A673 (cell line): ENCODE results near the gene ALKBH7. TPM values are rescaled to one million over a fixed set of nuclear protein-coding genes. Genes with fewer than 3 reads are reported as not detected.

Source experiments
- BruUV-seq: library from RNA; stranded (reverse); fragments of 400-500 nt; replicated peaks from 2 replicates; lab custom pipeline; 2021; lab: Mats Ljungman, UMichigan
- CTCF ChIA-PET: fragments of 300-600 bp; sonication (Branson Sonifier 250); formaldehyde crosslinking; loops from one replicate; lab custom pipeline; 2022; ENCODE audit warnings: antibody characterized with exemption; lab: Charles Lee
- POLR2A ChIA-PET: fragments of 300-600 bp; sonication (Branson Sonifier 250); formaldehyde crosslinking; loops from one replicate; lab custom pipeline; 2022; ENCODE audit warnings: antibody characterized with exemption; ENCODE audit not compliant: low non-redundant PET; lab: Charles Lee
- DNase-seq: peaks from one replicate; pipeline ENCODE4 v3.0.0-alpha.2; 2015; ENCODE audit warnings: low spot score
- H3K27ac ChIP-seq: fragments of 200-600 bp; sonication (generic); 2 replicates; pipeline ENCODE4 v1.5.1; 2016; ENCODE audit warnings: mixed run types, low read depth, mild to moderate bottlenecking, mixed read lengths, antibody characterized with exemption, low read length; ENCODE audit not compliant: poor library complexity, severe bottlenecking
- H3K27me3 ChIP-seq: fragments of 200-600 bp; sonication (generic); replicated peaks from 2 replicates; pipeline ENCODE4 v1.6.1; 2017; ENCODE audit warnings: mixed run types, low read depth, mild to moderate bottlenecking, mixed read lengths, antibody characterized with exemption, low read length; ENCODE audit not compliant: insufficient read depth, poor library complexity
- H3K36me3 ChIP-seq: fragments of 200-600 bp; sonication (generic); 2 replicates; pipeline ENCODE4 v1.6.1; 2016; ENCODE audit warnings: mixed run types, mild to moderate bottlenecking, mixed read lengths, antibody characterized with exemption, low read length; ENCODE audit not compliant: insufficient read depth, poor library complexity, severe bottlenecking
- H3K4me1 ChIP-seq: fragments of 200-600 bp; sonication (generic); 2 replicates; pipeline ENCODE4 v1.6.1; 2017; ENCODE audit warnings: mixed run types, mild to moderate bottlenecking, mixed read lengths, antibody characterized with exemption, low read length; ENCODE audit not compliant: insufficient read depth, poor library complexity, severe bottlenecking
- H3K4me3 ChIP-seq: fragments of 200-600 bp; sonication (generic); 2 replicates; pipeline ENCODE4 v1.5.1; 2016; ENCODE audit warnings: low read depth, mixed run types, mild to moderate bottlenecking, mixed read lengths, low read length; ENCODE audit not compliant: poor library complexity, severe bottlenecking
- H3K9me3 ChIP-seq: fragments of 200-600 bp; sonication (generic); 2 replicates; pipeline ENCODE4 v1.6.1; 2016; ENCODE audit warnings: mixed run types, low read depth, mild to moderate bottlenecking, mixed read lengths, antibody characterized with exemption, low read length; ENCODE audit not compliant: poor library complexity, severe bottlenecking
- CTCF ChIP-seq: fragments of 300-800, 200-600 bp; sonication (generic); conservative IDR thresholded peaks from 2 replicates; pipeline ENCODE4 v1.5.1; 2017; ENCODE audit warnings: low read depth, mild to moderate bottlenecking, antibody characterized with exemption, low read length, moderate library complexity, mixed read lengths
- EZH2 ChIP-seq: fragments of 200-600 bp; sonication (generic); IDR thresholded peaks from 2 replicates; pipeline ENCODE4 v1.6.1; 2017; ENCODE audit warnings: borderline replicate concordance, low read depth, mild to moderate bottlenecking, mixed read lengths, antibody characterized with exemption, low read length; ENCODE audit not compliant: poor library complexity, severe bottlenecking
- intact Hi-C: fragments of 100-400 bp; cut with micrococcal nuclease; formaldehyde crosslinking; loops from one replicate; pipeline ENCODE4 v1.10.0; 2022; ENCODE audit not compliant: unreplicated experiment
- total RNA-seq: library from RNA; stranded (reverse); gene quantifications from 2 replicates; pipeline ENCODE4 v1.2.3, GENCODE V29; 2021

Gene ALKBH7
- total RNA-seq, 1 experiment from 2014 or later = 30.6 TPM

- Histone ChIP-seq H3K27ac (no peak overlapping the region), H3K4me1 (peaks cover 14% of the 10 kb centered on the region), H3K27me3 (no peaks in the 10 kb centered on the region), H3K9me3 (no peaks in the 10 kb centered on the region), H3K36me3 (peaks cover 91% of the 10 kb centered on the region), H3K4me3 (no peak overlapping the region)
- no peak for TF ChIP-seq CTCF
- no peak for TF ChIP-seq EZH2
- DNase-seq = no peak
- intact Hi-C loops = no loop called here
- POLR2A ChIA-PET = no interaction called here
- CTCF ChIA-PET = no interaction called here
- BruUV-seq = no TSS peak
These were observed 46.0 kb downstream of the ALKBH7 start for GRCh38 chr19:6418562-6418932.

DNA sequence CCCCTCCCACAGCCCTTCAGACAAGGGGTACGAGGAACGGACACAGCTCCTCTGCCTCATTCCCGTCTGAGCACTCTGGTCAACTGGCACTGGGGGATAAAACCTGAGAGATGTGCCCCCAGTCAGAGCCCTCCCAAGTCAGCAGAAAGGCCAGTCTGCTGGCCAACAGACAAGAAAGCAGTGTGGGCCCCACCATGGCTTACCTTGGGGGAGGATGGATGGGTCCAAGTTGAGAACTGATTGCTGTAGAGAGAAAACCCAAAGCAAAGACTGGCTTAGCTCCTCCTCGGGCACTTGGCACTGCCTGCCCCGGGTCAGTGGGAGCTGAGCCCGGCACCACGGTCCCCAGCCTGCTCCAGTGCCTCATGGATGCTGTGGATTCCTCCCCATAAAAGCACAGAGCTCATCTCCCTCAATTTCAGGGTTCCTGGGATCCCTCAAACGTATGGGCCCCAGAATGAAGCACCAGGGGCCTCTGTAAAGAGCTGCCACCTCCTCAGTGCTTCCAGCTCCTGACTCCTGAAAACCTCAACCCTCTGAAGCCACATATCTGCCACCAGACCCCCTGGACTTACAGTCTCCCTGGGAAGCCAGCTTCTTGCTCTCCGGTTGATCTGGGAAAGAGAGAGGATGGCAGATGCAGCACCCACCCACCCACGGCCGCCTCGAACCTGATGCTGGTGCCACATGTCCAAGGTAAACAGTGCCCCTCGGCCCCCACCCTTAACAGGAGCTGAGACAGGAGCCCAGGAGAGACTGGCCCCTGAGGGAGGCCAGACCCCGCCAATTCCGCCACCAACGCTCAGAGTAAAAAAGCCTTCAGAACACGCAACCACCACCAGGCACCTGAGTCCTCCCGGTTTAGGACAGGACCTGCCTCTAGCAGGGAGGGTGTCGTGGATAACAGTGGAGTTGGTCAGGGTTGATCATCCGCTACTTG, 48.8 kb downstream of the ALKBH7 start:
- H3K27me3 ChIP-seq = no peaks in the 10 kb centered on the region
- intact Hi-C loops = loop anchor here (5.0 kb wide), 1 partner anchor 49 kb away; the partner anchor contains the start of gene ALKBH7
- TF ChIP-seq EZH2 = no peak
- no peak for TF ChIP-seq CTCF
- no peak for DNase-seq
- H3K36me3 ChIP-seq = peaks cover 66% of the 10 kb centered on the region
- ChIA-PET CTCF (no interaction called here), POLR2A (no interaction called here)
- H3K27ac ChIP-seq = peak overlapping the region; percentile 52
- H3K4me3 ChIP-seq = no peak overlapping the region
- no peaks in the 10 kb centered on the region for H3K9me3 ChIP-seq
- H3K4me1 ChIP-seq = peaks cover 14% of the 10 kb centered on the region
- BruUV-seq = no TSS peak

- Histone ChIP-seq H3K4me1 (peaks cover 14% of the 10 kb centered on the region), H3K4me3 (peak overlapping the region; percentile 99), H3K27ac (peak overlapping the region; percentile 86), H3K27me3 (no peaks in the 10 kb centered on the region), H3K9me3 (no peaks in the 10 kb centered on the region), H3K36me3 (peaks cover 43% of the 10 kb centered on the region)
- BruUV-seq = TSS peak; percentile 43
- CTCF ChIA-PET = no interaction called here
- no peak for TF ChIP-seq CTCF
- no peak for TF ChIP-seq EZH2
- POLR2A ChIA-PET = no interaction called here
- peak; percentile 61 for DNase-seq
- intact Hi-C loops = loop anchor here (5.0 kb wide), 1 partner anchor 51 kb away; the partner anchor contains the start of gene ALKBH7
These were observed 51.1 kb downstream of the ALKBH7 start for GRCh38 chr19:6423499-6424194.
